Fibroblast of lung (primary cell): ENCODE results near the gene WNT3A.

ENCODE experiments used
- CTCF ChIP-seq, 2 donors: IDR thresholded peaks in 1 of 2; conservative IDR thresholded peaks in 1 of 2; 1 replicate in 1 of 2; 2 replicates in 1 of 2; pipeline ENCODE4 v1.5.1; 2011 to 2012; ENCODE audit warnings: low read length in 2 of 2, control low read depth in 1 of 2, inconsistent platforms in 1 of 2, low read depth in 1 of 2, mild to moderate bottlenecking in 1 of 2
- EZH2 ChIP-seq: IDR thresholded peaks from 2 replicates; pipeline ENCODE4 v1.5.1; 2012; ENCODE audit warnings: low read length, control low read depth, mild to moderate bottlenecking; ENCODE audit errors: missing control alignments

GRCh38 chr1:228043281-228043848 lies 36.6 kb downstream of the WNT3A start:
- no peak for TF ChIP-seq CTCF (conservative IDR thresholded peaks at IDR 0.05 in 1 of 2, IDR thresholded peaks at IDR 0.05 in 1 of 2; ENCODE audit: low read depth in 1 of 2, low read length in 2 of 2)
- TF ChIP-seq EZH2: no peak
